ENCODE measurements around the gene RHOD. TPM values are rescaled to one million over a fixed set of nuclear protein-coding genes. Genes with fewer than 3 reads are reported as not detected.

Gene RHOD
- polyA plus RNA-seq, 1 donor (not counting 4 experiments of a cell fraction or from before 2014, with no cell fraction given) = 119 TPM

DNA sequence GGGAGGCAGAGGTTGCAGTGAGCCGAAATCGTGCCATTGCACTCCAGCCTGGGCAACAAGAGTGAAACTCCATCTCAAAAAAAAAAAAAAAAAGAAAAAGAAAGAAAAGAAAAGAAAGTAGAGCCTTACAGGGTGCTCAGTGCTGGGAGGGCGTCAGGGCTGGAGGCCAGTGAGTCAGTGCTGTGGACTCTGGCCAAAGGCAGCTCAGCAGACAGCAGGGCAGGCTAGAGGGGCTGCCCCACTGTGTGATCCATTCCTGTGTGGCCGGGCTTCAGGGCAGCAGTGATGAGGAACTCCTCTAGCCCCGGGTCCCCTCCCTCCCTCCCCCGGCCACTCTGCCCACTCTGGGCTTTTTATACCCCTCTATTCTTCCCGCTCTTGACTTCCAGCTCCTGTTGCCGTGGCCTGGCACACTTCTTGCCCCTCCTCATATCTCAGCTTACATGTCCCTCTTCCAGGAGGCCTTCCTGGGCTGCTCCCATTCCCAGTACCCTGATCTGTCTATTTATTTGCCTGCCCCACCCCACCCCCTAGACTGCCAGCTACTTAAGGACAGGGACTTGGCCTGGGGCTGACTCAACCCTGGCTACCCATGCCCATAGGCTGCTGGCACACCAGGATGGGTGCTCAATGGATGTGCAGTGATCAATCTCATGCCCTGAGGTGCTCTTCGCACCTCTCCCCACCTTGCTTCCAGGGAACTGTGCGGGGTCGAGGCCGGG is 23.7 kb upstream of the RHOD start:
- Histone ChIP-seq H2AFZ (ENCODE audit: control insufficient read depth, low read length) (no peak overlapping the region), H3K79me2 (ENCODE audit: control insufficient read depth, insufficient read depth, low read length) (no peaks in the 10 kb centered on the region), H3K4me3 (ENCODE audit: control insufficient read depth in 2 of 3, extremely low read depth in 1 of 3, insufficient read depth in 2 of 3, low read depth in 1 of 3, low read length in 3 of 3) (peak overlapping the region in 2 of 3 experiments; percentile 6 to 32), H3K27ac (ENCODE audit: control insufficient read depth, insufficient read depth, low read length) (peak overlapping the region; percentile 38), H4K20me1 (ENCODE audit: control insufficient read depth, extremely low read depth, insufficient read depth, low read length) (no peaks in the 10 kb centered on the region), H3K9me1 (ENCODE audit: control insufficient read depth, extremely low read depth, insufficient read depth, low read length) (peaks cover 3% of the 10 kb centered on the region), H3K9me3 (ENCODE audit: control insufficient read depth, low read depth, low read length) (no peaks in the 10 kb centered on the region), H3K4me1 (ENCODE audit: control insufficient read depth, extremely low read depth, insufficient read depth, low read length) (peaks cover 40% of the 10 kb centered on the region), H3K27me3 (ENCODE audit: control insufficient read depth, extremely low read depth, insufficient read depth, low read length) (peaks cover 22% of the 10 kb centered on the region), H3K36me3 (ENCODE audit: control insufficient read depth in 2 of 2, extremely low read depth in 1 of 2, insufficient read depth in 2 of 2, low read length in 2 of 2) (no peaks in the 10 kb centered on the region), H3K4me2 (ENCODE audit: control insufficient read depth, extremely low read depth, insufficient read depth, low read depth, low read length) (peak overlapping the region; percentile 74), H3K9ac (ENCODE audit: control insufficient read depth, extremely low read depth, insufficient read depth, low read length) (peak overlapping the region; percentile 49)
- dilution Hi-C loops (cut with MboI; ENCODE audit: extremely low pct_ligation_motif_present, low sequenced_read_pairs) = no loop called here
- TF ChIP-seq, protein P1, sequence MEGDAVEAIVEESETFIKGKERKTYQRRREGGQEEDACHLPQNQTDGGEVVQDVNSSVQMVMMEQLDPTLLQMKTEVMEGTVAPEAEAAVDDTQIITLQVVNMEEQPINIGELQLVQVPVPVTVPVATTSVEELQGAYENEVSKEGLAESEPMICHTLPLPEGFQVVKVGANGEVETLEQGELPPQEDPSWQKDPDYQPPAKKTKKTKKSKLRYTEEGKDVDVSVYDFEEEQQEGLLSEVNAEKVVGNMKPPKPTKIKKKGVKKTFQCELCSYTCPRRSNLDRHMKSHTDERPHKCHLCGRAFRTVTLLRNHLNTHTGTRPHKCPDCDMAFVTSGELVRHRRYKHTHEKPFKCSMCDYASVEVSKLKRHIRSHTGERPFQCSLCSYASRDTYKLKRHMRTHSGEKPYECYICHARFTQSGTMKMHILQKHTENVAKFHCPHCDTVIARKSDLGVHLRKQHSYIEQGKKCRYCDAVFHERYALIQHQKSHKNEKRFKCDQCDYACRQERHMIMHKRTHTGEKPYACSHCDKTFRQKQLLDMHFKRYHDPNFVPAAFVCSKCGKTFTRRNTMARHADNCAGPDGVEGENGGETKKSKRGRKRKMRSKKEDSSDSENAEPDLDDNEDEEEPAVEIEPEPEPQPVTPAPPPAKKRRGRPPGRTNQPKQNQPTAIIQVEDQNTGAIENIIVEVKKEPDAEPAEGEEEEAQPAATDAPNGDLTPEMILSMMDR (optimal IDR thresholded peaks at IDR 0.05 in 1 of 3, IDR thresholded peaks at IDR 0.05 in 1 of 3, conservative IDR thresholded peaks at IDR 0.05 in 1 of 3; ENCODE audit: extremely low read depth in 1 of 3, insufficient read depth in 2 of 3, low read length in 3 of 3) = no peak
- FAIRE-seq (no peak), DNase-seq (ENCODE audit: low read depth, low spot score) (no peak)

DNA sequence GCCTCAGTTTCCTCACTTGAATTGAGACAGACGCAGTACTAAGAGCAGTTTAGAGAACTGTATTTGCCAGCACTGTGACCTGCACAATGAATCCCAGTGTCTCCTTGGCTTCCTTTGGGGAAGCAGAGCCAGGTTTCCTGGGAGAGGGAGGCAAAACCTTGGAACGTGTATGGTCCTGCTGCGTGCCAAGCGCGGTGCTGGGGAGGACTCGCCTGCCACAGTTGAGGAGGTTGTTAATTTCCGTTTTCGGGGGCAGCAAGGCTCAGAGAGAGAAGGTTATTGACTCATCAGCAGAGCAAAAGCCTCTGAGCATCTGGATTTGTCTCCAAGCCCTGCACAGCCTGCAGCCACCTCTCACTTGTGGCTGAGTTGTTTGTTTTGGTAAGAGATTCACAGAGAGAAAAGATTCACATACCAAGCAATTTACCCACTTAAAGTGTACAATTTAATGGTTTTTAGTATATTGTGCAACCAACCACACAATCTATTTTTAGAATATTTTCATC is 22.9 kb upstream of the RHOD start:
- TF ChIP-seq, protein P1 (optimal IDR thresholded peaks at IDR 0.05 in 1 of 3, IDR thresholded peaks at IDR 0.05 in 1 of 3, conservative IDR thresholded peaks at IDR 0.05 in 1 of 3; ENCODE audit: extremely low read depth in 1 of 3, insufficient read depth in 2 of 3, low read length in 3 of 3) = no peak
- TF ChIP-seq EZH2 (IDR thresholded peaks at IDR 0.05; ENCODE audit: low read length) = no peak
- Histone ChIP-seq H3K27ac (ENCODE audit: control insufficient read depth, insufficient read depth, low read length) (peak overlapping the region; percentile 38), H3K4me3 (ENCODE audit: control insufficient read depth in 2 of 3, extremely low read depth in 1 of 3, insufficient read depth in 2 of 3, low read depth in 1 of 3, low read length in 3 of 3) (peak overlapping the region in 2 of 3 experiments; percentile 6 to 32), H4K20me1 (ENCODE audit: control insufficient read depth, extremely low read depth, insufficient read depth, low read length) (no peaks in the 10 kb centered on the region), H2AFZ (ENCODE audit: control insufficient read depth, low read length) (no peak overlapping the region), H3K9ac (ENCODE audit: control insufficient read depth, extremely low read depth, insufficient read depth, low read length) (peak overlapping the region; percentile 49), H3K9me3 (ENCODE audit: control insufficient read depth, low read depth, low read length) (no peaks in the 10 kb centered on the region), H3K36me3 (ENCODE audit: control insufficient read depth in 2 of 2, extremely low read depth in 1 of 2, insufficient read depth in 2 of 2, low read length in 2 of 2) (no peaks in the 10 kb centered on the region), H3K4me2 (ENCODE audit: control insufficient read depth, extremely low read depth, insufficient read depth, low read depth, low read length) (peak overlapping the region; percentile 74), H3K79me2 (ENCODE audit: control insufficient read depth, insufficient read depth, low read length) (no peaks in the 10 kb centered on the region), H3K4me1 (ENCODE audit: control insufficient read depth, extremely low read depth, insufficient read depth, low read length) (peaks cover 35% of the 10 kb centered on the region), H3K9me1 (ENCODE audit: control insufficient read depth, extremely low read depth, insufficient read depth, low read length) (peaks cover 3% of the 10 kb centered on the region), H3K27me3 (ENCODE audit: control insufficient read depth, extremely low read depth, insufficient read depth, low read length) (peaks cover 22% of the 10 kb centered on the region)
- peak; percentile 97 for FAIRE-seq
- dilution Hi-C loops (cut with MboI; ENCODE audit: extremely low pct_ligation_motif_present, low sequenced_read_pairs) = no loop called here
- peak; percentile 61 for DNase-seq (ENCODE audit: low read depth, low spot score)

Measured in keratinocyte (primary cell).